ENCODE measurements around the gene APOL1.

GRCh38 chr22:36311386-36312085 is 58.6 kb downstream of the APOL1 start:
- TF ChIP-seq CTCF (conservative IDR thresholded peaks at IDR 0.05) (no peak), ZFX (IDR thresholded peaks at IDR 0.05) (no peak)
